NCI-H82 (cell line): Measurements from ENCODE around the gene RAB17.

ENCODE experiments used
- DNase-seq: peaks from one replicate; lab custom pipeline; 2025; lab: John Stamatoyannopoulos, UW

Gene RAB17

DNA sequence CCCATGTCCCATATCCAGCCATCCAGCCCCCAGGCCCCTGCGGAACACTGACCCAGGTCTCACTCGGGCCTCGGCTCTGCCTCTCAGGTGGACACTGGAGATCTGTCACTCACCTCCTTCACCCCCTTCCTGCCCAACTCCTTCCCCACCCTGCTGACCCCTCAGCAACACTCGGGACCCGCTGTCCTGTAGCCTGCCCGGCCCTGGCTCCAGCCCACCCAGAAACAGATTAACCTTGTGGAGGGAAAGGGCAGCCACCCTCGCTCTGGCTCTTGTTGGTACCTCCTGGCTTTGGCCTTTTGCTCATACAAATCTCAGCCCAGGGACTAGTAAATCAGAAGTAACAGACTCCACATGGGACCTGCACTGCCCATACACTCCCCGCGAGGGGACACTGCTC lies 53.9 kb downstream of the RAB17 start:
- DNase-seq = no peak

DNA sequence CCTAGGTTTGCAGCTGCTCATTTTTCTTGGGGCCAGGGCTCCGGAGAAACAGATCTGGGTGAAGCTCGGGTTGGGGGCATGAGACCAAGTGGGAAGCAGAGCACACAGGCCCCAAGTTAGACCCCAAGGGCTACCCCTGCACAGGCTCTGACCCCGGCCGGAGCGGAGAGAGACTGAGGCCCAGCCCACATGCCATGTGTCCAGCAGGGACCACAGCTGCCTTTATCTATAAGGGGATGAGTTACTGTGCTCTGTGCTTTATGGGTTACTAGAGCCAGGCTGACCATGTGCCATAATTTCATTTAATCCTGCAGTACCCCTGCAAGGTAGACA lies 54.5 kb downstream of the RAB17 start:
- no peak for DNase-seq

DNA sequence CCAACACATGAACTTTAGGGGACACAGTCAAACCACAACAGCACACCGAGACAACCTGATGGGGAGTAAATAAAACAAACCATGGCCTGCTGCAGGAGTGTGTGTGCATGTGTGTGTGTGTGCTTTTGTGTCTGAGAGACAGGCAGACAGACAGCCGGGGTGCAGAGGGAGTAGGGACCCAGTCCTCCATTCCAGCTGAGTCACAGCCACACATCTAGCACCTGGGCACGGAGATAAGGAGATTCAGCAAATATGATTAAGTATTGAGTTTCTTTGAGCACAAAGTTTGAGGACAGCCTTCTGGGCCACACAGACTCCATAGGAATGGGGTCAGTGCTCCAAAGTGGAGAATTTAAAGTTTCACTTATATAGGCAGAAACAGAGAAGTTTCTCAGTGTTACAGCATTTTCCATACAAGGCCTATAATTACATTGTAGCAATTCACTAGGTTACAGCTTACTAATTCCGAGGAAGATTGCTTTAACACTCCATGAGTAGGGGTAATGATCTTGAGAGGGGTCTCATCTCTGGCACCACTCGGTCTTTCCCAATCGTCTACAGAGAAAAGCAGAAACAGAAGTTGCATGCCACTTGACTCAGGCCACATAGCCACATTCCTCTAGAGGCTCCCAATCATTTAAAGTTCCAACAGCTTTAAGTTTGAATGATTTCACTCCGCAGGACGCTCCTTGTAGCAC lies 55.0 kb downstream of the RAB17 start:
- no peak for DNase-seq

DNA sequence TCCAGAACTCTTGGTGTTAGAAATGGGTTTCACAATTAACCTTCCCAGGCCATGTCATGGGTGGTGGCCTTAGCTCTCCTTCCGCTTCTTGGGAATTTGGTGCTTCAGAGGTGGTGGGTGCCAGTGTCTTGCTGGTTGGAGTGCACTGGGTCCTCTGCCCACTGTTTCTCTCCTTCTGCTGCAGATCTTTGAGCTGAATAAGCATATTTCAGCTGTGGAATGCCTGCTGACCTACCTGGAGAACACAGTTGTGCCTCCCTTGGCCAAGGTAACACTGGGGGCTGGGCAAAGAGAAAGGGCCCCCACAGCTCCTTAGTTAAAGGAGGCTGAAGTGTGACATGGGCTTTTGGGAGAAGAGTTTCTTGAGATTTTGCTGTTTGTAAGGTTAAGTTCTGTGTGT lies 56.2 kb downstream of the RAB17 start:
- DNase-seq = no peak

DNA sequence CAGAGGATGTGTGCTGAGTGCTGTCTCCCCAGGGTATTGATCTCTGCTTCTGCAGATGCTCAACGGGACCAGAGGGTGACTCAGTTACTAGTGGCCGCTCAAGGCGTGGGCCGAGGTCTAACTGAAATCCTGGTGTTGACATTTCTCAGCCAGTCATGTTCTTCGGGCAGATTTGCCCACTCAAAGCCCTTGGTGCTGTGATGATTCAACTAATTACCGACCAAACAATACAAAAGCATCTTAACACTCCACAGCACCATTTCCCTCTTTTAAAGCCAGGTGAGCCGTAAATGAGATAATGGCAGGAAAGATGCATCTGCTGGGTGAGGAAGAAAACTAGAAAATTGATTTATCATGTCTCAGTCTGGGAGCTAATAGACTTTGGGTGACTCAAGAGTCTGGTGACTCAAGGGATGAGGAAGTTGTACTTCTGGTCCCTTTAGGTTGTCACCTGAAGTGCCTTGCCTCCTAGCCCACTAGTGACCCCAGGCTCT lies 56.8 kb downstream of the RAB17 start:
- peak; percentile 23 for DNase-seq

DNA sequence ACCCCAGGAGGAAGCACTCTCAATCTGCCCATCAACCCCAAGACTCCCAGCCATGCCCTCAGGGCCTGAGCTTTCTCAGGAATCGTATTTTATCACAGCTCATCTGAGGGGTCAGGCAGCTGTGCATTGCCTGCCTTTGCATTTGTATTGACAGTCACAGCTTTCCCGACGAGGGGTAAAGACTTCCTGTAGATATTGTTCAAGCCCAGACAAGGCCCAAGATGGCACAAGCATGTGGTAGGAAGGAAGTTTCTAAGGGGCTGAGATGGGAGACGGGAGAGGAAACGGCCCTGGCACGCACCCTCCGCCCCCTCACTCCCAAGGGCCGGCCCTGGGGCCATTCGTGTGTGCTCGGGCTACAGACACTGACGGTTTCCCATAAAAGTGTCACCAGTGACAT lies 58.4 kb downstream of the RAB17 start:
- no peak for DNase-seq

DNA sequence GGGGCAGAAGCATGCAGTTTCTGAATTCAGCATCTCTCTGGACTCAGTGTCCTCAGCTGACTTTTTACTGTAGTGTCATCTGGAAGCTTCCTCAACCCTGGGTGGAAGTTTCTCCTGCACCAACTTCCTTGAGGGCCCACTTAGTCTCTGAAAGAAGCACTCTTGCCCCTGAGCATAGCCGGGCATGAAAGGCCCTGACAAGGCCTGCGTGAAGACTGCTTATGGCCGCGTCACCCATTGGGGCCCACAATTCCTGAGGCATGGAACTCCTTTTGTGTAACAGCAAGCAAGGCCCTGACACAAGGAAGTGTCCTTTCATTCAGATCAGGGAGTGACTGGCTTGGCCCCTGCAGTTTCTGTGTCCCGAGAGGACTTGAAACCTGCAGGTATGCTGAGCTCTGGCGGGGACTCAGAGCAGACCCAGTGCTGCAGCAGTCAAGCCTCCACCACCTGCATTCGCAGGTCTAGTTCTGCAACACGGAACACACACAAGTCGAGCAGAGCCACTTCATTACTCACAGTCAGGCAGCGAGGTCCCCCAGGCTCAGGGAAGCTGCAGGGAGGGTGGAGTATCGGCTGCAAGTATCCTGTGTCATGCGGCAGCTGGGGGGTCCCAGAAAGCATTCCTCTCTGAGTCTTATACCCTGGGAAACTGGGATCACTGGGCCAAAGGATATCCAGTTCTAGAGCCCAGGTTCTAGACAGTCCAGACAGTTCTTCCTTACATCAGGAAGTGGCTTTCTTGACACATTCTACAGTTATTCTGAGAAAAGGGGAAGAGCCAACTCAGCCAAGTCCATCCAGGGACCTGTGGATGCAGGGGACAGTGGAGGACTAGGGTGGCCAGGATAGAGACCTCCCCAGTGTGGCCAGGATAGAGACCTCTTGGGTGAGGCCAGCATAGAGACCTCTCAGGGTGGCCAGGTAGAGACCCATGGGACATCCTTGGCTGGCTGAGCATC lies 59.8 kb downstream of the RAB17 start:
- DNase-seq = no peak

DNA sequence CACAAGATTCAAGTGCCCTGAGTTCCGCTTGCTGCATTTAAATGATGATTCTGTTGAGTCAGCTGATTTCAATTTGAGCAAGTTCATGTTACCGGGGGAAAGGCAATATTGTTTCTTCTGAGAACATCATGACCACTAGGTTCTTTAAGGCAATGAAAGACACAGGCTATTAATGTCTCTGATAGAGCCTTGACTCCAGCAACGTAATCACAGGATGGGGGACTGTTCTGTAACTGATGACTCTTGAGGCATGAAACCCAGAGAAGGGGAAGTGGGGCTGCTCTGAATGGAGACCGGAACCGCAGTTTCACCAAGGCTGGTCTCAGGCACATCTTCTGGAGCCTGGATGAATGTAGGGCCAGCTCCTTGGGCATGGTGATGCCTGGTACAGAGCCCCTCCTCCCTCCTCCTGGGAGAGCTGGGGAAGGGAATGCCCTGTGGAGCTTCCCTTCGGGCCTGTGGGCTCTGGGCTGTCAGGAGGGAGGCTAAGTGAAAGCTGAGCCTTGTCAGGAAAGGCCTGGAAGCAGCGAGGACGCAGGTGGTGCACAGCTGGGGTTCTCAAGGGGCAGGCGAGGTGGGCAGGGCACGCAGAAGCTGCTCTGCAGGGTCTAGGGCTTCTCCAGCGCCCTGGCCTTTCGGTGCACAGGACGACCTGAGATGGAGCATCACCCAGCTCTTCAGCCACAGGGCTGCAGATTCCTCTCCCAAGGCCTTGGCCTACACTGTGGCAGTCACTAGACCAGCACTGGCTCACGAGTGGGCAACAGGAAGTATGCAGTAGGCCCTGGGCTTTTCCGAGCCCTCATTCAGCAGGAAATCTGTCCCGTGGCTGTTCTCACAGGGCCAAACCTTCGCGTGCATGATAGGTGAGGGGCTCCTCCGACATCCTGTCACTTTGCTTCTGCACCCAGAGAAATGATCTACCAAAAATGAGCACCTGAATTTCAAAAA lies 60.8 kb downstream of the RAB17 start:
- DNase-seq = no peak

DNA sequence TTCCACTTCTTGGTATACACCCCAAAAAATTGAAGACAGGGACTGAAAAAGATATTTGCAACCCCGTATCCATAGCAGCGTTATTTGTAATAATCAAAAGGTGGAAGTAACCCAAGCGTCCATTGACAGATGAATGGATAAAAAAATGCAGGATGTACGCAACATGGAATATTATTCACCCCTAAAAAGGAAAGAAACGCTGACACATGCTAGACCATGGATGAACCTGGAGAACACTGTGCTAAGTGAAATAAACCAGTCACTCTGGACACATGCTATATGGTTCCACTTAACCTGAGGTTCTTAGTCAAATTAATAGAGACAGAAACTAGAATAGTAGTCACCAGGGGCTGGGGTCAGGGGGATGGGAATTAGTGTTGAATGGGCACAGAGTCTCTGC lies 62.8 kb downstream of the RAB17 start:
- no peak for DNase-seq

DNA sequence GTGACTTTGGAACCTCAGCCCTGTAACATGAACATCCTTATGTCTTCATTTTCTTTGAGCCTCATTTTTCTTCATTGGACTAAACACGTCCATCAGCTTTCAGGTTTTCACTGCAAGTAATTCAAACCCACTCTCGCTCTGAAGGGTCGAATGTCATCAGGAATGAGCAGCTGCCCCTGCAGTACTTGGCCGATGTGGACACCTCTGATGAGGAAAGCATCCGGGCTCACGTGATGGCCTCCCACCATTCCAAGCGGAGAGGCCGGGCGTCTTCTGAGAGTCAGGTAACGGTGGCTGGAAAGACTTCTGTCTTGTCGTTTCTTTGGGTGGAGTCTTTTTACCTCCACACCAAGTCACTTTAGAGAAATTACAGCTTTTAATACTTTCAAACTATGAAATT lies 63.3 kb downstream of the RAB17 start:
- no peak for DNase-seq

DNA sequence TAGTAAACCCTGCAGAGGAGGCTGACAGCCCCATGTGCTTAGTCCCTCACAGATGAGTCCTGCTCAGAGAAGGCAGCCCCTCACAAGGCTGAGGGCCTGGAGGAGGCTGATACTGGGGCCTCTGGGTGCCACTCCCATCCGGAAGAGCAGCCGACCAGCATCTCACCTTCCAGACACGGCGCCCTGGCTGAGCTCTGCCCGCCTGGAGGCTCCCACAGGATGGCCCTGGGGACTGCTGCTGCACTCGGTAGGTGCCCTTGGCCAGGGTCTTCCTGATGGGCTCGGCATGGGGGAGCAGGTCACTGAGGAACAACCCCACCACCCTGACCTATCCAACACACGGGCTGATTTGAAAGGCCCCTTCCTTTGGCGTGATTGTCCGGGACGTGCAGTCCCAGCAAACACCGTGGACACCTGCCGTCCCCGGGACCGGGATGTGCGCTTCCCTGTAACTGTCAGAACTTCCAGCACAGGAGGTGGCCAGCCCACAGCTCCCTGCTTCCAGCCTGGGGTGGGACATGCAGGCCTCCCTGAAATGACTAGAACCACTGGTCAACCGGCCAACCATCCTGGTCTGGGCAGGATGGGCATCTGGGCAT lies 64.9 kb downstream of the RAB17 start:
- DNase-seq = no peak

DNA sequence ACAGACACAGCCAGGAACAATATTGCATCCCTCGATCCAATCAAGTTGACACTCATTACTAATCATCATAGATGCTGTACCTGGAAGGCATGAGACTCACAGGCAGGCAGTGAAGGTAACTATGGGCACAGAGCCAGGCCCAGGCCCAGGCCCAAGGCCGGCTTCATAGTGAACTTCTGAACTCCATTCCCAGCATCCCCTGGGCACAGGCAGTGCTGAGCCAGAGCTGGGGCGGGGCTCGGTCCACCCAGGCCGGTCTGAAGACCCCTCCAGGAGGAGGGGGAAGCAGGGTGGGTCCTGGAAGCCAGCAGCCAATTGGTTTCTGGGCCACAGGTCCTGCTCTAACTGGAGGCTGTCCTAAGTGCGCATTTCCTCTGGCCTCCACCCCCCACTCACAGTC lies 65.9 kb downstream of the RAB17 start:
- no peak for DNase-seq
